Activated CD4-positive, CD25-positive, alpha-beta regulatory T cell treated with anti-CD3 and anti-CD28 coated beads, Interleukin-2, amount 50 U/mL, for 16 hours (primary cell): ENCODE results near the gene MMD.
"Not testable (repeated sequence)": the region's sequence is repeated elsewhere in the genome, so short reads cannot be mapped to it uniquely, and the experiment has no call there.

Experiments
- DNase-seq: peaks from one replicate; pipeline ENCODE4 v3.0.0-alpha.2; 2020; ENCODE audit warnings: low read depth, low spot score

Gene MMD, protein sequence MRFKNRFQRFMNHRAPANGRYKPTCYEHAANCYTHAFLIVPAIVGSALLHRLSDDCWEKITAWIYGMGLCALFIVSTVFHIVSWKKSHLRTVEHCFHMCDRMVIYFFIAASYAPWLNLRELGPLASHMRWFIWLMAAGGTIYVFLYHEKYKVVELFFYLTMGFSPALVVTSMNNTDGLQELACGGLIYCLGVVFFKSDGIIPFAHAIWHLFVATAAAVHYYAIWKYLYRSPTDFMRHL

DNA sequence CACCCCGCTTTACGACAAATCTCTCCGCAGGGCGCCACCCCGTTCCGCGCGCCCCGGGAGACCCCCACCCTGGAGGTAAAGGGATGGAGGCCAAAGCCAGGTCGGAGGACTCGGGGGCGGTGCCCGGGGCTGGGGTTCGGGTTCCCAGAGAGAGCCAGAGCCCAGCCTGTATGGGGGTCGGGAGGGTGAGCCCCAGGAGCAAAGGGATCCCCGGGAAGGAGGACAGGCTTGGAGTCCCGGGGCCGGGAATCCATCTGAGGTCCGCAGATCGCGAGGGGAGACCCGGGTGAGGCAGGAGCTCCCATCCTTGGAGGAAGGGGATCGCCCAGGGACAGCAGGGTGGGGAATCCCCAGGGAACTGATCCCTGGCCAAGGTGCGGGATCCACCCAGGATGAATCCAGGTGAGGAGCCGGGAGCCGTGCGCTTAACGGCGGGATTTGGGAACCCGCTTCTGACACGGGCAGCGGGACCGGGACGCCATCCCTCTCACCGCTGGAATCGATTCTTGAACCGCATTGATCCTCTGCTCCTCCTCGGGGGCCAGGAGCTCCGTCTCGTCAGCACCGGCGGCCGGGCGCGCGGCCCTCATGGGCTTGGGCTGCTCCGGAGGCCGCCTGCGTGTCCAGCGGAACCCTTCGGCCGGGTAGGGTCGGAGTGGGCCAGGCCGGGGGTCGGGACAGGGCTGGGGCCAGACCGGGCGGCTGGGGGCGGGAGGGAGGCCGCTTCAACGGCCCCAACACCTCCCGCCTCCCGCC is at the start of gene MMD:
TSS of gene MMD (minus strand) at position 657 of the 756 bp plus-strand sequence. CDS start at position 517, 140 bp downstream.
- no peak for DNase-seq

DNA sequence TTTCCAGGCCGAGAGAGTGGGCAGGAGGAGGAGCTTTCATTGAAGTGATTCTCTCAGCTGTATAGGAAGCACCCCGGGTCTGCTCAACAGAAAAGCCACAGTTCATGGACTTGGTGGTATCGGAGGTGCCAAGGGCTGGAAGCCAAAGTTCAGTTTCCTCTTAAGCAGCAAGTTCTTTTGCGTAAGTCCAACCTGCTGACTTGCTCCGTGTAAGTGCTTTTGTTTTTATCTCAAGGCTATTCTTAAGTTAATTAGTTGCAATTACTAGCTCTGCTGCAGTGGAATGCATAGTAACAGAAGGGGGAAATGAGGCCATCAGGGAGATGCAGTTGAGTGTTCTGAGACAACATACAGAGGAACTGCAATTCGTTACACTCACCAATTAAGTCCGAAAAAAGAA is 45.0 kb upstream of the MMD start:
- DNase-seq: no peak

DNA sequence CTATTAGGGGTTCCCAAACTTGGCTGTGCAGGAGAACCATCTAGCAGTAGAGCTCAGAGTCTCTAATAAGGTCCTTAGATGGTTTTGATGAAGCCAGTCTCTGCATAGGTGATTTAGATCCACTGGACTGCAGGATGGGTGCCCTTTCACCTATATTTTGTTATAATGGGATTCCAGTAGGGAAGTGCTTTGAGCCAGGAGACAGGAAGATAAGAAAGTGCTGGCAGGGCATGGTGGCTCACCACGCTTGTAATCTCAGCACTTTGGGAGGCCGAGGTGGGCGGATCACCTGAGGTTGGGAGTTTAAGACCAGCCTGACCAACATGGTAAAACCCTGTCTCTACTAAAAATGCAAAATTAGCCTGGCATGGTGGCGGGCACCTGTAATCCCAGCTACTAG is 44.1 kb upstream of the MMD start:
- not testable (repeated sequence) for DNase-seq

DNA sequence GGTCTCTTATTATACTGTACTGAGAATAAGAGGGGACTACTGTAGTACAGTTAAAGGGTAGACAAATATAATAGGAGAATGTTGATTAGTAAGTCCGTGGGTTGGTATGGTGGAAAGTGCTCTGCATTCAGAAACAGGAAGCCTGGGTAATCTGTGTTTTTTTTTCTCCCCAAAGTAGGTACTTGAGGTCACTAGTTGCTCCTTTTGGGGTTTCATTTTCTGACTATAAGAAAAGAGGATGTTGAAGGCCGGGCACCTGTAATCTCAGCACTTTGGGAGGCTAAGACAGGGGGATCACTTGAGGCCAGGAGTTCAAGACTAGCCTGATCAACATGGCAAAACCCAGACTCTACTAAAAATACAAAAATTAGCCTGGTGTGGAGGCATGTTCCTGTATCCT is 42.0 kb upstream of the MMD start:
- DNase-seq: no peak

DNA sequence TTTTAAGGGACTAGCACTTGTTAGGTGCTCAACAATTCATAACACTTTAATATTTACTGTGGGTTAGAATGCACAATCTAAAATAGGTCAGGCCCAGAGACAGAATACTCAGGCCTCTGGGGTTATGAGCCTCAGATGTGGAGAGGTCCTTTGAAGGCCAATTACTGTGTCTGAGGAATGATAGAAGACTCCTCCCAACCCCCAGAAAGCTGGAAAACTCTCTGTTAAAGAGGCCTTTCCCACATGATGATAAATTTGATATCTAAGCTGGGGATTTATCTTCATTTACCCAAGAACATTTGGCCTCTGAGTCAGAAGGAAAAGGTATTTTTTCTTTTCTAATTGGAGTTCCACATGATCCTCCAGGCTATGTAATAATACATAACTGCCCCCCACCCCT is 41.1 kb upstream of the MMD start:
- DNase-seq: no peak

DNA sequence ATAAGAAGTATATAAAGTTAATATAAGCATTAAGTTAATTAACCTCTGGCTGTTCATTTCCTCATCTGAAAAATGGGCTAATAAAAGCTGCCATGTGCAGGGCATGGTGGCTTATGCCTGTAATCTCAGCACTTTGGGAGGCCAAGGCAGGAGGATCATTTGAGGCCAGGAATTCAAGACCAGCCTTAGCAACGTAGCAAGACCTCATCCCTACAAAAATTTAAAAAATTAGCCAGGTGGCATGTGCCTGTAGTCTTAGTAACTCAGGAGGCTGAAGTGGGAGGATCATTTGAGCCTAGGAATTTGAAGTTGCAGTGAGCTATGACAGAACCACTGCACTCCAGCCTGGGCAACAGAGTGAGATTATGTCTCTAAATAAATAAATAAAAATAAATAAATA is 40.6 kb upstream of the MMD start:
- DNase-seq: no peak

DNA sequence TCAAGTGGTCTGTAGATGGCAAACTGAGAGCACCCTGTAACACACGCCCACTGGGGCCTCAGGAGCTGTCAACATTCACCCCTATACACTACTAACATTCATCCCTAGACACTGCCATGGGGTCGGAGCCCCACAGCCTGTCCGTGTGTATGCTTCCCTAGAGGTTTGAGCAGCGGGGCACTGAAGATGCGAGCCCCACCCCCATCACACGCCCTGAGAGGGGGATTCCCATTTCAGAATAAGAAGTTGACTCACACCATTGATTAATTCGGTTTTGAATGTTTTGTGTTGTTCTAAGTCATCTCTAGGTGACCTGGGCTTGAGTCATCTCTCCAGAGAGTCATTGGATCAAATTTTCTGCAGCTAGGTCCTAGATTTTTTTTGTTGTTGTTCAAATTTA is 37.3 kb upstream of the MMD start:
- peak; percentile 6 for DNase-seq

DNA sequence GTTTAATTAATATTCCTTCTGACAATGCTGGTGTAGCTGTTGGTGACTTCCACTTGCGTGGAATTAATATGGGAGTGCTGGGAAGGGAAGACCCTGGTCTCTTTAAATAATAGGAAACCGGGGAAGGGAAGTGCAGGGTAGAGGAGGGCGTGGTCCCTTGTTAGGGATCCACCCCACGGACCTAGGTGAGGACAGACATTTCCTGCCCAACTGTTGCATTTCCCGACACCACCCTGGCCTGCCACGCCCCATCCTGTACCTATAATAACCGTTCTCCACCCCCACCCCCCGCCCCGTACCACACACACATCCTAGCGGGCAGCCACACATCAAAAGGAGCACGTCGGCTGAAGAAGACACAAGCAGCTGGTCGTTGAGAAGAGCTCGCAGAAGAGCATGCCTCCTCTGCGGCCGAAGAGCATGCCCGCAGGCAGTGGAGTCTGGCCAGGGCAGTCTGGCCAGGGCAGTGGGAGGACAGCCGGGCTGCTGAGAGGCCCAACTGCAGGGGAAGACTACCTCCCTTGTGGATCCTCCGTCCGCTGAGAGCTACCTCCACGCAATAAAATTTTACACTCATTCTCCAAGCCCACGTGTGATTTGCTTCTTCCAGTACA is 36.8 kb upstream of the MMD start:
- DNase-seq: no peak

DNA sequence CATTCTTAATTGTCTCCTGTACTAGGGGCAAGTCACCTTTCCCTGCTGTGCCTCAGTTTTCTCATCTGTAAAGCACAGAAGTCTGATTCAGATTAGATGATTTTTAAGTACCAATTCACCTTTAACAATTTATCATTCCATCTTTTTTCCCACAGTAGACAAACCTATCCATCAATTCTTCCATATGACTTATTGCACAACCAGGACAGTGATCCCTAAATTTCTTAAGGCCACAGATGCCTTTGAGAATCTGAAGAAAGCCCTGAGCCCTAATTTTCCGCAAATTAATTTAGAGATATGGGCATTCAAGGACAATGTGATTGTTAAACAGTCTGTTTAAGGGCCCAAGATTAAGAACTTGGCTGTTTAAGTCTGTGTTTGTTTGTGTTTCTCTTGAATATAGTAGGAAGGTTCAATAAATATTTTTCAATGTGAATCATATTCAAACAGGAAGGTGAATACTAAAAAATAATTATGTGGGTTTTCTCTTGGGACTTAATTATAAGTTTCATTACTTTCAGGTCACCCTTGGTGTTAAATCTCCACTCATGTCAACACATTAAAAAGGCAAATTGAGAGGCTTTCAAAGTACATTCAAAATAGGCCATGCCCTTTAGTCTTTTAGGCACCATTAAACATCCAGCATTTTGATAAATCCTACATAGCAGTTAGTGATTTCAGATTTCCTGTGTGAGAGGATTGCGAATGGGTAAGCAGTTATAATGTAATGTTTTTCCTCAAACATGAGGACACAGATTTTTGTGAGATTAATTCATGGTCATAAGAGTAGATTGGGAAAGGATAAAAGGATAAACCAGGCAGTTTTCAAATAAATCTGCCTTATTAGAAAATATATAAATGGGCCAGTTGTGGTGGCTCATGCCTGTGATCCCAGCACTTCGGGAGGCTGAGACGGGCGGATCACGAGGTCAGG is 34.9 kb upstream of the MMD start:
- DNase-seq: no peak

DNA sequence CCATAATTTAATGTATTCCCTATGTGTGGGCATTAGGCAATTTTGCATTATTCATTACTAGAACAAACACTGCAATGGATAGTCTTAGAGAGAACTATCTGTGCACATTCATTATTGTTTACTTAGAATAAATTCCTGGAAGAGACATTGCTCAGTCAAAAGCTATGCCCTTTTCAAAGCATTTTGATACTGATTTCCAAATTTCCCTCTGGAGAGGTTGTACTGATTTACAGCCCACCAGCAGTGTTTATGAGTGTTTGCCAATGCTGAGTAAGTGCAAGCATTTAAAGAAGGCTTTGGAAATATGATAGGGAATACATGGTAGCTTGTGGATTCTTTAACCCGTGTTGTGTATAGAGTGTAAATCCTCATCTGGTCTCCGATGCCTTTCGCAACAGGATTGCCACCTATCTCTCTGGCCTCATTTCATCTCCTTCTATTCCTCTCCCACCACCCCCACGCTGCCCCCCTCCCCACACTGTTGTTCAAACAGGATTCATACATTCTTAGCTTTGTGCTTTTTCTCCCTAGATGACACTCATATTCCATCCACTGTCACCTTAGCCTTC is 33.4 kb upstream of the MMD start:
- DNase-seq: no peak

DNA sequence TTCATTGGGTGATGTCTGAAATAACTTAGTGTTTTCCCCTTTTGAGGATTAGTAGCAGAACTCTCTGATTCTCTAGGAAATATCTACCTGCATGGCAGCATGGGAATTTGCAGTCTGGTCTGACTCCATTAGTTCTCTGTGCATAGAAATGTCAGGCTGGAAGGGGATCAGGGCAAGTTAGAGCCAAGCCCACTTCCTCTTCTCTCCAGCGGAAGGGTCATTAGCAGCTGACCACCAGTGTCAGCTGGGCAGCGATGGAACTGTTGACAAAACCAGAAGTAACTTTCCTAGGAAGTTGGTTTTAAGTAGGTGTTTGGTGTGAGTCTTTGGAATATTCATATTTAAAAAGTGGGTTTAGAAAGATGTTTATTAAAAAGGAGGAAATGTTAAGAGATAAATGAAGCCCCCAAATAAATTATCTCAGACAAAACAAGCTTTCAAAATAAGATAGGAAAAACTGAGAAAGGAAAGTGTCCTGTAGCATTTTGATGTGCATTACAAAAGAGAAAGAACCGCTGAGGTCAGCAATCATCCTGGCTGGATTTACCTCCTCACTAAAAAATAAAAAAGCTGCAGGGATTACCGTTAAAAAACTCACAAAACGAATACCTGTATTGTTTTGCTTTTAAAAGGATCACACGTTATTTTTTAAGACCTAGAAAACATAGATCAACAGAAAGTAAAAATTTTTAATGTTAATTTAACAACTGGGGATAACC is 32.4 kb upstream of the MMD start:
- DNase-seq: no peak

DNA sequence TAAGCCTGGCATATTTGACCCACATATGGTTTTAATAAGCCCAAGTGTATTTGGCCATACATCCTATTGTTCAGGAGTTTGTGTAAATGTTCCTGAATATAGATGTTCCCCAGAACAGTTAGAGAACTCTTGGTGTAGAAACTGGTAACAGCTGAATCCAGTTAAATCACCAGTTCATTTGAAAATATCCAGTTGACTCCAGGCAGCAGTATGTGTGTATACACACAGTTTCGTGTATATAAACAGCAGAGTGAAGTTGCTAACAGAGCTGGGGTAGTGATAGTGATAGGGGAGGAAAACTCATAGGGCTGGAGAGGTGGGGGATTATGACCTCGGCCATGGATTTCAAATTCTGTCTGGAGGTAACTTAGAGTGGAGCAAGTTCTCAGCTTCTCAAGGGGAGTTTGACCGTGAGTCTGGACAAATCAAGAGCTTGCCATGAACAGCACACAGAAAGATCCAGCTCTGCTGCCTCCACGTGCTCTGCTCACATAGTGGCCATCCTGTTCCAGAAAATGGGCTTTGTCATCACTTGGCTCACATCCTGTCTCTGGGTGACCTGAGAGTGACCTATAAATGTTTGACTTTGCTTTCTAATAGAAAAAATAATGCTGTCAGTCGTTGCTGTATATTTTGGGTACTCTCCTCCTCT is 30.6 kb upstream of the MMD start:
- no peak for DNase-seq

DNA sequence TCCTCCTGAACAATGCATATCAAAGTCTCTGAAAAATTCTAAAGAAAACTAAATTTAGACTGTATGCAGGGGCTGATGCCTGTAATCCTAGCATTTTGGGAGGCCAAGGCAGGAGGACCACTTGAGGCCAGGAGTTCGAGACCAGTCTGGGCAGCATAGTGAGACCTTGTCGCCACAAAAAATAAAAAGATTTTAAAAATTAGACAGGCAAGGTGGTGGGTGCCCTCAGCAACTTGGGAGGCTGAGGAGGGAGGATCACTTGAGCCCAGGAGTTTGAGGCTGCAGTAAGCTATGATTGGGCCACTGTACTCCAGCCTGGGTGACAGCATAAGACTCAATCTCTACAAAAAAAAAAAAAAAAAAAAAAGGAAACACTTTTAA is 30.1 kb upstream of the MMD start:
- DNase-seq: no peak

DNA sequence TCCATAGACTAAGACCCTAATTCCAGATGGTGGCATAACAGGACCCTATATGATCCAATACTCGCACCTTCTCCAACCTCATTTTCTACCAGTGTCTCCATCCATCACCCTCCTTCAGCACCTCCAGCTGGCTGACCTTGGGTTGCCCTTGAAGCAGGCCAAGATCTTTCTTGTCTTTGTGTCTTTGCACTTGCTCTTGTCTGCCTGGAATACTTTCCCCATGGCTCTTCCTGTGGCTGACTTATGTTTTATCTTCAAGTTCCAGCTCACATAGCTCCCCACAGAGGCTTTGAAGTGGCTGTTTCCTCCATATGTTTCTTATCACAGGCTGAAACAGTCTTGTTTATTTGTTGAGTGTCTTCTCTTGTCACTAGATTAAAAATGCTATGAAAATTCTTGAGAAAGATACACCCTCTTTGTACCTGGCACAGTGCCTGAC is 29.6 kb upstream of the MMD start:
- no peak for DNase-seq

DNA sequence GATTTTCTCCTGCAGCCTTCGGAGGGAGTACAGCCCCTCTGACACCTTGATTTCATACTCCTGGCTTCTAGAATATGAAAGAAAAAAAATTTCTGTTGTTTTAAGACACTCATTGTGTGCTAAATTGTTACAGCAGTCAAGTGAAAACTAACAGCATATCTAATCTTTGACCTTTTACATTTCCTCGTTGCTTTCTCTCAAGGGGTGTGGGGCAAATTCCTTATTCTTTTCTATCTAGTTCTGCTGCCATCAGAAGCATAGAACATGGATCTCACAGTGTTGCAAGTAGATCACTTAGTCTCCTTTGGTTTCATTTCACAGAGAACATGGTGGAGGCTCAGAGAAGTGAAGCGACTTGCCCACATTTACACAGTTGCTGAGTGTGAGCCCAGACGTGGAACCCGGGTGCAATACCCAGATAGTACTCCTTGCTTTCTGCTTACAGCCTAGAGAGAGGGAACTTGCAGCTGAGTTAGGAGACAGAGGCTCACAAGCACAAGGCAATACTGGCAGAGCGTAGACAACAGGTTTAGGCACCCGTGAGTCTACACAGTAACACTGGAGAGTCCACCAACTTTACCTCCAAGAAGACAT is 28.7 kb upstream of the MMD start:
- no peak for DNase-seq

DNA sequence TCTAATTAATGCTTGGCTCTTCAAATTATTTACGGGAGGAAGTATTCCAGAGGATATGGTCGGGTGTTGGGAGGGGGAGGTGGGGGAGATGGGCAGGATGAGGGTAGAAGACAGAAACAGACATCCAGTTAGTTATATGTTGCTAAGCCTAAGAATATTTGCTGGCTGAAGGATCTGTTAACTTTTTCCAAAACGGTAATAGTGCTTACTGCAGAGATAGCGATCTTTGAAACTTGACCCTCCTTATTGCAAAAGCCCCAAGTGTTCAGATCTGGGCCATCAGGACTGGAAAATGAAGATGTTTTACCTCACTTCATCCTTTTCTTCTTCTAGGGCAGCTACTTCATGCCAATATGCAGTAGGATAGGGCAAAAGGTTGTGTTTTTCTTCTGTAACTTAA is 27.0 kb upstream of the MMD start:
- DNase-seq: no peak

DNA sequence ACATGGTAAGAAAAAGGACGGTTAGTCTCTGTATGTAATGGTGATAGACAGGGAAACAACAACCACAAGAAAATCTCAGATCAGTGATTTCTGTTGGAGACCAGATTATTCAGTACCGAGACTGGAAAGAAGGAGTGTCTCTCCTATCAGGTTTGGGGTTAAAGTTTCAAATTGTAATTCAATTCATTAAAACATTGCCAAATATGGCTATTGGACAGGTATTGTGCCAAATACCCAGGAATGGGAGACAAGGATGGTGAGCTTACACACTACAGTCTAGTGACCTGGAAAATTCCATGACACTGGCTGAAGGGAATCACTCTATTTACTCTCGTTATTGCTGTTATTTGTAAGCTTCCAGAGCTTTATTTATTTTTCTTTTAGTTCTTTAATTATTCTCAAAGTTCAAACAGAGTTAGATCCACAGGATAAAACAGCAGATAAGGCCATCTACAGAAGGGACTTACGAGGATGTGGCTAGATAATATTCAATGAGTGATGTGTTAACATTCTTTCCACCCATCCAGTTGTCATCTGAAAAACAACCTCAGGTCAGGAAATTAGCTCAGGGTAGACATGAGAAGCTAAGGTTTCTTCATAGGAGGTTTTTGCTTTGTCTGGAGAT is 25.1 kb upstream of the MMD start:
- no peak for DNase-seq

DNA sequence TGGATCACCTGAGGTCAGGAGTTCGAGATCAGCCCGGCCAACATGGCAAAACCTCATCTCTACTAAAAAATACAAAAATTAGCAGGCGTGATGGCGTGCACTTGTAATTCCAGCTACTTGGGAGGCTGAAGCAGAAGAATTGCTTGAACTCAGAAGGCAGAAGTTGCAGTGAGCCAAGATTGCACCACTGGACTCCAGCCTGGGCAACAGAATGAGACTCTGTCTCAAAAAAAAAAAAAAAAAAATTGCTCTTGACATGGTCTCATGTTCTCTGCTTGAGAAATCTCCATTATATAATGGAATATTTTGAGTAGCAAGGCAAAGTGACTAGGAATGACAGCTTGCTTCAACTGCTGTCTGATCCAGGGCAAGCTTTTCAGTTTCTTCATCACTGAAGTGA is 24.4 kb upstream of the MMD start:
- not testable (repeated sequence) for DNase-seq
